Tibial nerve (tissue), 3 donors: ENCODE results near the gene WDR45B.

Source experiments
- CTCF ChIP-seq, 5 experiments: fragments of 200-600 bp in 3 of 5; fragments of 450-650 bp in 2 of 5; sonication (generic) in 3 of 5; IDR thresholded peaks; one replicate each; pipeline ENCODE4 v1.5.1; 2016 to 2019; ENCODE audit warnings: antibody characterized with exemption in 5 of 5, mild to moderate bottlenecking in 3 of 5, moderate library complexity in 2 of 5
- POLR2A ChIP-seq, 2 donors: fragments of 450-650 bp; IDR thresholded peaks; one replicate each; pipeline ENCODE4 v1.6.1; 2017; ENCODE audit warnings: antibody characterized with exemption in 2 of 2, mild to moderate bottlenecking in 2 of 2, moderate library complexity in 2 of 2

DNA sequence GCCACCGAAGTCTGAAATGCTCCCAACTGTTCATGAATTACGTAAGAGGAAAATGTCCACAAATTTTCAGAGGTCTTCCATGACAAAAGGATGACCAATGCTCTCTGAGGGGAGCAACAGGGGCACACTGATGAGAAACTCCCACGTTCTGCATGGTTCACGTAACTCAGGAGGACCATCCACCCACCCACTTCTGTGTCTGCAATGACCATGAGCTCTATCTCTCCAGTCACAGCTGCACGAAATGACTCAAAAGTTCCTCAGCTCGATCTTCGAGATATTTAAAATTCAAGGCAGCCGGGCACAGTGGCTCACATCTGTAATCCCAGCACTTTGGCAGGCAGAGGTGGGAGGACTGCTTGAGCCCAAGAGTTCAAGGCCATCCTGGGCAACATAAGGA lies 15.8 kb downstream of the WDR45B start:
- TF ChIP-seq CTCF (IDR thresholded peaks at IDR 0.05) (no peak), POLR2A (IDR thresholded peaks at IDR 0.05) (no peak)
